ENCODE data around the gene PTPRCAP.

DNA sequence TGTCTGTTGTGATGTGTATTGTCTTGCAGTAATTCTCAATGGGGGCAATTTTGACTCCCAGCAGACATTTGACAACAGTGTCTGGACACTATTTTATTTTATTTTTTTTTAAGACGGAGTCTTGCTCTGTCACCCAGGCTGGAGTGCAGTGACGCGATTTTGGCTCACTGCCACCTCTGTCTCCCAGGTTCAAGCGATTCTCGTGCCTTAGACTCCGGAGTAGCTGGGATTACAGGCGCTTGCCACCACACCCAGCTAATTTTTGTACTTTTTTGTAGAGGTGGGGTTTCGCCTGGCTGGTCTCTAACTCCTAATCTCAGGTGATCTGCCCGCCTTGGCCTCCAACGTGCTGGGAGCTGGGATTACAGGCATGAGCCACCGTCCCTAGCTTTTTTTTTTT lies 7.8 kb downstream of the PTPRCAP start:
- TF ChIP-seq, protein P1, sequence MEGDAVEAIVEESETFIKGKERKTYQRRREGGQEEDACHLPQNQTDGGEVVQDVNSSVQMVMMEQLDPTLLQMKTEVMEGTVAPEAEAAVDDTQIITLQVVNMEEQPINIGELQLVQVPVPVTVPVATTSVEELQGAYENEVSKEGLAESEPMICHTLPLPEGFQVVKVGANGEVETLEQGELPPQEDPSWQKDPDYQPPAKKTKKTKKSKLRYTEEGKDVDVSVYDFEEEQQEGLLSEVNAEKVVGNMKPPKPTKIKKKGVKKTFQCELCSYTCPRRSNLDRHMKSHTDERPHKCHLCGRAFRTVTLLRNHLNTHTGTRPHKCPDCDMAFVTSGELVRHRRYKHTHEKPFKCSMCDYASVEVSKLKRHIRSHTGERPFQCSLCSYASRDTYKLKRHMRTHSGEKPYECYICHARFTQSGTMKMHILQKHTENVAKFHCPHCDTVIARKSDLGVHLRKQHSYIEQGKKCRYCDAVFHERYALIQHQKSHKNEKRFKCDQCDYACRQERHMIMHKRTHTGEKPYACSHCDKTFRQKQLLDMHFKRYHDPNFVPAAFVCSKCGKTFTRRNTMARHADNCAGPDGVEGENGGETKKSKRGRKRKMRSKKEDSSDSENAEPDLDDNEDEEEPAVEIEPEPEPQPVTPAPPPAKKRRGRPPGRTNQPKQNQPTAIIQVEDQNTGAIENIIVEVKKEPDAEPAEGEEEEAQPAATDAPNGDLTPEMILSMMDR (conservative IDR thresholded peaks at IDR 0.05; ENCODE audit: low read length), result no peak
- no peak for TF ChIP-seq EZH2phosphoT487 (IDR thresholded peaks at IDR 0.05; ENCODE audit: borderline replicate concordance)

Data from Loucy (cell line).